IMR-90 (cell line): ENCODE data around the gene EXD1. TPM values are rescaled to one million over a fixed set of nuclear protein-coding genes. Genes with fewer than 3 reads are reported as not detected.

ENCODE experiments used
- ATAC-seq: fragments of 200-7000 bp; cut with Tn5 transposase; 2 replicates; pipeline ENCODE4 v1.9.1; 2020; ENCODE audit warnings: low read depth, mild to moderate bottlenecking, moderate library complexity
- BruUV-seq: library from RNA; stranded (reverse); fragments of 400-500 nt; replicated peaks from 2 replicates; lab custom pipeline; 2021; lab: Mats Ljungman, UMichigan
- CTCF ChIA-PET: fragments of 300-600 bp; formaldehyde crosslinking; extraction: SDS; loops from one replicate; lab custom pipeline; 2021; ENCODE audit warnings: antibody characterized with exemption; lab: Yijun Ruan, JAX
- POLR2A ChIA-PET: fragments of 300-600 bp; sonication (Branson Sonifier 250); formaldehyde crosslinking; loops from one replicate; lab custom pipeline; 2022; ENCODE audit warnings: antibody characterized with exemption; ENCODE audit not compliant: unreplicated experiment; lab: Charles Lee
- DNase-seq: peaks from one replicate; pipeline ENCODE4 v3.0.0; 2013
- H2AFZ ChIP-seq: replicated peaks from 2 replicates; pipeline ENCODE3; 2013; ENCODE audit warnings: low read length, mild to moderate bottlenecking; ENCODE audit not compliant: poor library complexity
- H2AK5ac ChIP-seq: 2 replicates; pipeline ENCODE4 v1.6.1; 2013; ENCODE audit warnings: low read depth, low read length, inconsistent platforms
- H2AK9ac ChIP-seq: replicated peaks from 2 replicates; pipeline ENCODE3; 2013; ENCODE audit warnings: mild to moderate bottlenecking, low read depth, low read length, moderate library complexity; ENCODE audit not compliant: poor library complexity
- H2BK120ac ChIP-seq: 2 replicates; pipeline ENCODE4 v1.6.1; 2013; ENCODE audit warnings: low read depth, low read length, inconsistent platforms
- H2BK15ac ChIP-seq: 3 replicates; pipeline ENCODE4 v1.6.1; 2013; ENCODE audit warnings: low read depth, low read length, inconsistent platforms
- H2BK20ac ChIP-seq: 2 replicates; pipeline ENCODE4 v1.6.1; 2013; ENCODE audit warnings: low read depth, mild to moderate bottlenecking, inconsistent platforms, low read length, moderate library complexity
- H2BK5ac ChIP-seq: 2 replicates; pipeline ENCODE4 v1.6.1; 2013; ENCODE audit warnings: mild to moderate bottlenecking, low read depth, low read length, inconsistent platforms; ENCODE audit not compliant: poor library complexity, severe bottlenecking
- H3K14ac ChIP-seq: replicated peaks from 2 replicates; pipeline ENCODE4 v1.6.1; 2013; ENCODE audit warnings: low read depth, low read length, inconsistent platforms
- H3K18ac ChIP-seq: 2 replicates; pipeline ENCODE4 v1.6.1; 2013; ENCODE audit warnings: low read depth, low read length, control low read depth
- H3K23ac ChIP-seq: 2 replicates; pipeline ENCODE4 v1.6.1; 2013; ENCODE audit warnings: low read depth, low read length, inconsistent platforms
- H3K27ac ChIP-seq: 2 replicates; pipeline ENCODE4 v1.5.1; 2013; ENCODE audit warnings: mild to moderate bottlenecking, control low read depth, low read length; ENCODE audit not compliant: insufficient read depth
- H3K27me3 ChIP-seq: 2 replicates; pipeline ENCODE4 v1.6.1; 2013; ENCODE audit warnings: low read length; ENCODE audit not compliant: control insufficient read depth, insufficient read depth
- H3K36me3 ChIP-seq: 2 replicates; pipeline ENCODE4 v1.6.1; 2013; ENCODE audit warnings: low read length, mixed read lengths; ENCODE audit not compliant: control insufficient read depth, insufficient read depth
- H3K4ac ChIP-seq: 2 replicates; pipeline ENCODE4 v1.6.1; 2013; ENCODE audit warnings: low read depth, low read length, inconsistent platforms
- H3K4me1 ChIP-seq: 2 replicates; pipeline ENCODE4 v1.6.1; 2013; ENCODE audit warnings: low read length, mixed read lengths; ENCODE audit not compliant: control insufficient read depth, insufficient read depth
- H3K4me2 ChIP-seq: 2 replicates; pipeline ENCODE4 v1.6.1; 2013; ENCODE audit warnings: low read depth, mild to moderate bottlenecking, control low read depth, low read length, moderate library complexity
- H3K4me3 ChIP-seq: 2 replicates; pipeline ENCODE4 v1.5.1; 2013; ENCODE audit warnings: low read depth, mild to moderate bottlenecking, control low read depth, low read length, moderate library complexity; ENCODE audit not compliant: insufficient read depth
- H3K56ac ChIP-seq: 2 replicates; pipeline ENCODE4 v1.6.1; 2013; ENCODE audit warnings: low read length, inconsistent platforms; ENCODE audit not compliant: insufficient read depth; ENCODE audit errors: extremely low read depth
- H3K79me1 ChIP-seq, 2 experiments: 2 replicates each; pipeline ENCODE4 v1.6.1; 2013; ENCODE audit warnings: low read length in 2 of 2, inconsistent platforms in 1 of 2, low read depth in 1 of 2
- H3K9ac ChIP-seq: 2 replicates; pipeline ENCODE4 v1.6.1; 2013; ENCODE audit warnings: low read depth, low read length, control low read depth
- H3K9me1 ChIP-seq: 2 replicates; pipeline ENCODE4 v1.6.1; 2013; ENCODE audit warnings: low read length, inconsistent platforms; ENCODE audit not compliant: insufficient read depth
- H3K9me3 ChIP-seq: 2 replicates; pipeline ENCODE4 v1.6.1; 2013; ENCODE audit warnings: low read length; ENCODE audit not compliant: control insufficient read depth, insufficient read depth
- H4K20me1 ChIP-seq: 2 replicates; pipeline ENCODE4 v1.6.1; 2013; ENCODE audit warnings: low read length, inconsistent platforms; ENCODE audit not compliant: insufficient read depth
- H4K5ac ChIP-seq: 2 replicates; pipeline ENCODE4 v1.6.1; 2013; ENCODE audit warnings: mild to moderate bottlenecking, low read depth, low read length, control low read depth
- H4K8ac ChIP-seq, 2 experiments: 2 replicates each; pipeline ENCODE4 v1.6.1; 2013; ENCODE audit warnings: low read depth in 2 of 2, low read length in 2 of 2, control low read depth in 1 of 2, inconsistent platforms in 1 of 2
- H4K91ac ChIP-seq: 2 replicates; pipeline ENCODE4 v1.6.1; 2013; ENCODE audit warnings: low read depth, low read length, inconsistent platforms; ENCODE audit not compliant: insufficient read depth
- BHLHE40 ChIP-seq: fragments of 150-350 bp; IDR thresholded peaks from 2 replicates; pipeline ENCODE4 v1.6.1; 2016; ENCODE audit warnings: mild to moderate bottlenecking, low read depth, low read length
- CEBPB ChIP-seq: IDR thresholded peaks from 2 replicates; pipeline ENCODE4 v1.6.1; 2012; ENCODE audit warnings: low read depth, low read length, improper control_type of control experiment
- CHD1 ChIP-seq: IDR thresholded peaks from 2 replicates; pipeline ENCODE4 v1.6.1; 2012; ENCODE audit warnings: low read depth, low read length, improper control_type of control experiment
- FOS ChIP-seq: fragments of 150-350 bp; IDR thresholded peaks from 2 replicates; pipeline ENCODE4 v1.6.1; 2016; ENCODE audit warnings: low read depth, low read length
- MAFK ChIP-seq: IDR thresholded peaks from 2 replicates; pipeline ENCODE4 v1.6.1; 2012; ENCODE audit warnings: low read depth, low read length, improper control_type of control experiment
- MAZ ChIP-seq: IDR thresholded peaks from 2 replicates; pipeline ENCODE4 v1.6.1; 2012; ENCODE audit warnings: low read depth, mild to moderate bottlenecking, low read length, improper control_type of control experiment, moderate library complexity, borderline replicate concordance
- MXI1 ChIP-seq: IDR thresholded peaks from 2 replicates; pipeline ENCODE4 v1.6.1; 2012; ENCODE audit warnings: low read depth, mild to moderate bottlenecking, low read length, moderate library complexity, borderline replicate concordance
- NFE2L2 ChIP-seq: fragments of 150-350 bp; IDR thresholded peaks from 2 replicates; pipeline ENCODE4 v1.6.1; 2016; ENCODE audit warnings: low read depth, mild to moderate bottlenecking, low read length
- POLR2A ChIP-seq: IDR thresholded peaks from 2 replicates; pipeline ENCODE4 v1.6.1; 2012; ENCODE audit warnings: mild to moderate bottlenecking, low read depth, low read length
- RAD21 ChIP-seq: IDR thresholded peaks from 2 replicates; pipeline ENCODE4 v1.6.1; 2012; ENCODE audit warnings: low read length, improper control_type of control experiment
- RCOR1 ChIP-seq: IDR thresholded peaks from 2 replicates; pipeline ENCODE4 v1.6.1; 2012; ENCODE audit warnings: mild to moderate bottlenecking, low read length, improper control_type of control experiment; ENCODE audit not compliant: insufficient replicate concordance
- RFX5 ChIP-seq: IDR thresholded peaks from 2 replicates; pipeline ENCODE4 v1.8.0; 2012; ENCODE audit warnings: low read depth, mild to moderate bottlenecking, low read length, moderate library complexity
- SMC3 ChIP-seq: fragments of 150-350 bp; IDR thresholded peaks from 2 replicates; pipeline ENCODE4 v1.6.1; 2016; ENCODE audit warnings: low read depth, mild to moderate bottlenecking, antibody characterized with exemption, low read length, moderate library complexity
- WGBS, 2 experiments: methylation state at CpG; one replicate each; pipeline versions ENCODE4 v1.1.5 to v1.1.7; 2013; ENCODE audit warnings: missing lambda C conversion rate in 2 of 2; ENCODE audit not compliant: insufficient read length in 1 of 2; ENCODE audit errors: extremely low coverage in 2 of 2; 5-methylcytosine and 5-hydroxymethylcytosine counted together
- dilution Hi-C: fragments of 300-500 bp; cut with HindIII; formaldehyde crosslinking; loops from one replicate; pipeline ENCODE4 v1.14.3; 2018; ENCODE audit warnings: low sequenced_read_pairs; ENCODE audit not compliant: unreplicated experiment
- in situ Hi-C: fragments of 300-500 bp; cut with MboI; formaldehyde crosslinking; loops from 3 replicates; pipeline ENCODE4 v1.14.3; 2019; ENCODE audit warnings: low sequenced_read_pairs, inconsistent platforms, mixed read lengths
- intact Hi-C: fragments of 100-400 bp; cut with micrococcal nuclease; formaldehyde crosslinking; loops from 2 replicates; pipeline ENCODE4 v1.10.0; 2022
- polyA plus RNA-seq, 3 experiments: library from polyadenylated mRNA; depleted of rRNA; stranded (reverse); fragments of >200 nt; gene quantifications; 2 replicates each; pipeline ENCODE4 v1.2.3, GENCODE V29; 2012; ENCODE audit warnings: low replicate concordance in 1 of 3
- total RNA-seq: library from RNA; depleted of rRNA; stranded (reverse); fragments of >200 nt; gene quantifications from 2 replicates; pipeline ENCODE4 v1.2.3, GENCODE V29; 2012
- TF ChIP-seq, protein P1 (sequence below): conservative IDR thresholded peaks from 2 replicates; pipeline ENCODE4 v1.5.1; 2012; ENCODE audit warnings: mild to moderate bottlenecking, low read depth, low read length, improper control_type of control experiment
- TF ChIP-seq, protein P2 (sequence below): fragments of 150-350 bp; IDR thresholded peaks from 2 replicates; pipeline ENCODE4 v1.6.1; 2017; ENCODE audit warnings: mild to moderate bottlenecking, antibody characterized with exemption, low read length, low read depth
- TF ChIP-seq, protein P3 (sequence below): fragments of 150-350 bp; IDR thresholded peaks from 2 replicates; pipeline ENCODE4 v1.6.1; 2016; ENCODE audit warnings: low read depth, mild to moderate bottlenecking, low read length, moderate library complexity, borderline replicate concordance

Gene EXD1
- total and polyA plus RNA-seq, 2 of the 4 experiments (the other 2 are of a cell fraction) = not detected

- ChIA-PET CTCF (no interaction called here), POLR2A (interaction anchor here (1.0 kb wide), 1 partner anchor 19 kb away, joined by 3 read pairs; no protein-coding TSS in a partner anchor)
- Histone ChIP-seq H2BK120ac (peak overlapping the region; percentile 96; the same call in 1 of the 2 replicates), H3K4me2 (peak overlapping the region; percentile 72), H3K9me3 (no peaks in the 10 kb centered on the region), H3K18ac (no peak overlapping the region; the same call in 1 of the 2 replicates), H4K91ac (peak overlapping the region; percentile 50; the same call in 1 of the 2 replicates), H2BK5ac (no peak overlapping the region), H4K8ac (peak overlapping the region; percentile 69 to 95), H3K9me1 (peaks cover 13% of the 10 kb centered on the region), H4K20me1 (peaks cover 20% of the 10 kb centered on the region; the same call in 1 of the 2 replicates), H3K4me1 (peaks cover 10% of the 10 kb centered on the region), H3K9ac (no peak overlapping the region), H3K79me1 (peaks cover 19 to 37% of the 10 kb centered on the region in 2 experiments), H2AK9ac (peak overlapping the region; percentile 95), H3K56ac (no peak overlapping the region), H2AFZ (peak overlapping the region; percentile 94), H3K4ac (peak overlapping the region; percentile 42; the same call in 1 of the 2 replicates), H2AK5ac (no peak overlapping the region), H2BK20ac (peak overlapping the region; percentile 6; the same call in 1 of the 2 replicates), H3K4me3 (peak overlapping the region; percentile 47), H3K14ac (peak overlapping the region; percentile 53; the same call in 1 of the 2 replicates), H4K5ac (peak overlapping the region; percentile 51), H3K36me3 (no peaks in the 10 kb centered on the region), H3K27ac (no peak overlapping the region; the same call in 1 of the 2 replicates), H3K27me3 (0 out of 2 replicates have a peak, but pooled peaks cover 1% of the 10 kb centered on the region), H3K23ac (peak overlapping the region; percentile 14; the same call in 1 of the 2 replicates), H2BK15ac (no peak overlapping the region)
- intact Hi-C loops (loop anchor here (5.0 to 10.0 kb wide), 2 partner anchors 102 to 185 kb away; partner anchors contain the start of genes NUSAP1, OIP5 and RTF1), dilution Hi-C loops (no loop called here), in situ Hi-C loops (no loop called here)
- no peak for TF ChIP-seq RCOR1
- TF ChIP-seq CHD1 = no peak
- no peak for TF ChIP-seq MAZ
- TF ChIP-seq, protein P1, sequence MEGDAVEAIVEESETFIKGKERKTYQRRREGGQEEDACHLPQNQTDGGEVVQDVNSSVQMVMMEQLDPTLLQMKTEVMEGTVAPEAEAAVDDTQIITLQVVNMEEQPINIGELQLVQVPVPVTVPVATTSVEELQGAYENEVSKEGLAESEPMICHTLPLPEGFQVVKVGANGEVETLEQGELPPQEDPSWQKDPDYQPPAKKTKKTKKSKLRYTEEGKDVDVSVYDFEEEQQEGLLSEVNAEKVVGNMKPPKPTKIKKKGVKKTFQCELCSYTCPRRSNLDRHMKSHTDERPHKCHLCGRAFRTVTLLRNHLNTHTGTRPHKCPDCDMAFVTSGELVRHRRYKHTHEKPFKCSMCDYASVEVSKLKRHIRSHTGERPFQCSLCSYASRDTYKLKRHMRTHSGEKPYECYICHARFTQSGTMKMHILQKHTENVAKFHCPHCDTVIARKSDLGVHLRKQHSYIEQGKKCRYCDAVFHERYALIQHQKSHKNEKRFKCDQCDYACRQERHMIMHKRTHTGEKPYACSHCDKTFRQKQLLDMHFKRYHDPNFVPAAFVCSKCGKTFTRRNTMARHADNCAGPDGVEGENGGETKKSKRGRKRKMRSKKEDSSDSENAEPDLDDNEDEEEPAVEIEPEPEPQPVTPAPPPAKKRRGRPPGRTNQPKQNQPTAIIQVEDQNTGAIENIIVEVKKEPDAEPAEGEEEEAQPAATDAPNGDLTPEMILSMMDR = no peak
- TF ChIP-seq MAFK = no peak
- no peak for TF ChIP-seq RAD21
- no peak for TF ChIP-seq CEBPB
- TF ChIP-seq NFE2L2 = no peak
- no peak for TF ChIP-seq BHLHE40
- TF ChIP-seq, protein P2, sequence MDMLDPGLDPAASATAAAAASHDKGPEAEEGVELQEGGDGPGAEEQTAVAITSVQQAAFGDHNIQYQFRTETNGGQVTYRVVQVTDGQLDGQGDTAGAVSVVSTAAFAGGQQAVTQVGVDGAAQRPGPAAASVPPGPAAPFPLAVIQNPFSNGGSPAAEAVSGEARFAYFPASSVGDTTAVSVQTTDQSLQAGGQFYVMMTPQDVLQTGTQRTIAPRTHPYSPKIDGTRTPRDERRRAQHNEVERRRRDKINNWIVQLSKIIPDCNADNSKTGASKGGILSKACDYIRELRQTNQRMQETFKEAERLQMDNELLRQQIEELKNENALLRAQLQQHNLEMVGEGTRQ = no peak
- TF ChIP-seq MXI1 = no peak
- TF ChIP-seq POLR2A = no peak
- no peak for TF ChIP-seq FOS
- TF ChIP-seq SMC3 = no peak
- no peak for TF ChIP-seq RFX5
- TF ChIP-seq, protein P3, sequence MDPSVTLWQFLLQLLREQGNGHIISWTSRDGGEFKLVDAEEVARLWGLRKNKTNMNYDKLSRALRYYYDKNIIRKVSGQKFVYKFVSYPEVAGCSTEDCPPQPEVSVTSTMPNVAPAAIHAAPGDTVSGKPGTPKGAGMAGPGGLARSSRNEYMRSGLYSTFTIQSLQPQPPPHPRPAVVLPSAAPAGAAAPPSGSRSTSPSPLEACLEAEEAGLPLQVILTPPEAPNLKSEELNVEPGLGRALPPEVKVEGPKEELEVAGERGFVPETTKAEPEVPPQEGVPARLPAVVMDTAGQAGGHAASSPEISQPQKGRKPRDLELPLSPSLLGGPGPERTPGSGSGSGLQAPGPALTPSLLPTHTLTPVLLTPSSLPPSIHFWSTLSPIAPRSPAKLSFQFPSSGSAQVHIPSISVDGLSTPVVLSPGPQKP = no peak
- ATAC-seq (no peak), DNase-seq (no peak)
- BruUV-seq = no TSS peak
- WGBS, 2 experiments = 37% methylated on average over 8 of the region's 10 CpGs; no CpG with 5 or more reads in 1 of the 2 experiments
Observed at GRCh38 chr15:41230345-41230649, 260 bp downstream of the EXD1 start.
